GM13976 (cell line): ENCODE measurements around the gene ARHGEF10L.

Experiments
- DNase-seq: peaks from one replicate; pipeline ENCODE4 v3.0.0; 2012; ENCODE audit warnings: low spot score
- in situ Hi-C: fragments of 300-500 bp; cut with MboI; formaldehyde crosslinking; loops from one replicate; pipeline ENCODE4 v1.12.0; 2022; ENCODE audit warnings: low sequenced_read_pairs, mixed read lengths, inconsistent platforms; ENCODE audit not compliant: unreplicated experiment
- TF ChIP-seq, protein P1 (sequence below): IDR thresholded peaks from 2 replicates; pipeline ENCODE4 v1.5.1; 2012; ENCODE audit warnings: borderline replicate concordance, mild to moderate bottlenecking; ENCODE audit not compliant: insufficient read depth; ENCODE audit errors: extremely low read depth, missing control alignments, control extremely low read depth

ARHGEF10L gene

DNA sequence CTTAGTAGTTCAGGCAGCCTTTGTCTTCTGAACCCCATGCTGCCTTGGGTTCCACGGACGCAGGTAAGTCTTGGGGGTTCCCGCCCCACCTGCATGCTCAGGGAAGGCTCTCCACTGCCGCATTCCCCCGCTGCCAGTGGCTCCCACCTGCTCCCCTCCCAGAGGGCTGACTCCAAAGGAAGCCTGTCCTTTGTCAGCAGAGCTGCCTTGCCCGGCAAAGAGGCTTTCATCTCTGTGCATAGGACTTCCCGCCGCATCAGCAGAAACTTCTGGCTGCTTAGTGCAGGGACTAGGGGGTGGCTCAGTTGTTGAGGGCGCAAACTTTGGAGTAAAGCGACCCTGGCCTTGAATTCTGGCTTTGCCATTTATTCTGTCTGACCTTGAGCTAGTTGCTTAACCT lies 190.4 kb downstream of the ARHGEF10L start:
- in situ Hi-C loops, result no loop called here
- TF ChIP-seq, protein P1, sequence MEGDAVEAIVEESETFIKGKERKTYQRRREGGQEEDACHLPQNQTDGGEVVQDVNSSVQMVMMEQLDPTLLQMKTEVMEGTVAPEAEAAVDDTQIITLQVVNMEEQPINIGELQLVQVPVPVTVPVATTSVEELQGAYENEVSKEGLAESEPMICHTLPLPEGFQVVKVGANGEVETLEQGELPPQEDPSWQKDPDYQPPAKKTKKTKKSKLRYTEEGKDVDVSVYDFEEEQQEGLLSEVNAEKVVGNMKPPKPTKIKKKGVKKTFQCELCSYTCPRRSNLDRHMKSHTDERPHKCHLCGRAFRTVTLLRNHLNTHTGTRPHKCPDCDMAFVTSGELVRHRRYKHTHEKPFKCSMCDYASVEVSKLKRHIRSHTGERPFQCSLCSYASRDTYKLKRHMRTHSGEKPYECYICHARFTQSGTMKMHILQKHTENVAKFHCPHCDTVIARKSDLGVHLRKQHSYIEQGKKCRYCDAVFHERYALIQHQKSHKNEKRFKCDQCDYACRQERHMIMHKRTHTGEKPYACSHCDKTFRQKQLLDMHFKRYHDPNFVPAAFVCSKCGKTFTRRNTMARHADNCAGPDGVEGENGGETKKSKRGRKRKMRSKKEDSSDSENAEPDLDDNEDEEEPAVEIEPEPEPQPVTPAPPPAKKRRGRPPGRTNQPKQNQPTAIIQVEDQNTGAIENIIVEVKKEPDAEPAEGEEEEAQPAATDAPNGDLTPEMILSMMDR, result no peak
- no peak for DNase-seq

DNA sequence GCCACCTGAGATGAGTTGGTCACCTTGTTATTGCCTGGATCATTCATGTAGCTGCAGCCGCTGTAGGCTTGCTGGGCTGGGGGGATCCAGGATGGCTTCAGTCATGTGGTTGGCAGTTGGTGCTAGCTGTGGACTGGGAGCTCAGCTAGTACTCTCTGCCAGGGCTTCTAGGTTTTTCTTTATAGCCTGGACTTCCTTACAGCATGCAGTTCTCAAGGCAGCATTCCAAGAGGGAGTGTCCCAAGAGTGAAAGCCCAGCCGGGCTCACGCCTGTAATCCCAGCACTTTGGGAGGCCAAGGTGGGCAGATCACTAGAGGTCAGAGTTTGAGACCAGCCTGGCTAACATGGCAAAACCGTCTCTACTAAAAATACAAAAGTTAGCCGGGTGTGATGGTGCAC lies 192.0 kb downstream of the ARHGEF10L start:
- TF ChIP-seq, protein P1, result no peak
- DNase-seq, result no peak
- in situ Hi-C loops, result no loop called here

DNA sequence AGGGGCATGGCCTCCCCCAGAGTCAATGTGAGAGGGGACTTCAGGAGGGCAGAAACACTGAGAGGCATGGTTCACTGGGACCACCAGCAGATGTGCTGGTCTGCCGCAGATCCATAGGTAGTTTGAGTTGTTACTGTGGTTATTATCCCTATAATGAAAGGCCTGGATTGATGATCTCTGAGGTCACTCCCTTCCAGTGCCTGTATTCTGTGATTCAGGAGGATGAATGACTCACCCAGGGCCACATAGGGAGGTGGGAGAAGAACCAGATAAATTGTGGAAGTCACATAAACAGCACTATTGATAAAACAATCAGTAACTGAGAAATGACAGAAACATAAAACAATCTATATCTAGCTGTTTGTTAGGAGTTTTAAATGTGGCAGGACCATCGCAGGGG lies 193.0 kb downstream of the ARHGEF10L start:
- no peak for DNase-seq
- TF ChIP-seq, protein P1, result no peak
- in situ Hi-C loops, result no loop called here

DNA sequence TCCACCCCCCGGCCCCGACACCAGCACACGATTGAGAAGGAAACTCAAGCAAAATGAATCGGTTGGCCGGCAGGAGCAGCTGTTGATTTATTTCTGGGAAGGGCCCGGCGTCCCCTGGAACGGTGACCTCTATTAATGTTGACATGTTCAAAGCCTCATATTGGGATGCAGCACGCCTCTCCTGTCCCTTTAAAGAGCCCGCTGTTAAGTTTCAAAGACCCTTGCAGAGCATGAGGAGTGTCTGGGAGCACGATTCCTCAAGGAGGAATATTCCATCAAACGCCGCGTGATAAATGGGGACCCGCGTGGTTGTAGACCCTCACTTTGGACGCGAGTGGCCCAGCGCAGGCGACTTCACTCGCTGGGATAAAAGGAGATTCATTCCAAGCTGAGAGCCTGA lies 194.2 kb downstream of the ARHGEF10L start:
- DNase-seq, result no peak
- in situ Hi-C loops, result no loop called here
- TF ChIP-seq, protein P1, result no peak

DNA sequence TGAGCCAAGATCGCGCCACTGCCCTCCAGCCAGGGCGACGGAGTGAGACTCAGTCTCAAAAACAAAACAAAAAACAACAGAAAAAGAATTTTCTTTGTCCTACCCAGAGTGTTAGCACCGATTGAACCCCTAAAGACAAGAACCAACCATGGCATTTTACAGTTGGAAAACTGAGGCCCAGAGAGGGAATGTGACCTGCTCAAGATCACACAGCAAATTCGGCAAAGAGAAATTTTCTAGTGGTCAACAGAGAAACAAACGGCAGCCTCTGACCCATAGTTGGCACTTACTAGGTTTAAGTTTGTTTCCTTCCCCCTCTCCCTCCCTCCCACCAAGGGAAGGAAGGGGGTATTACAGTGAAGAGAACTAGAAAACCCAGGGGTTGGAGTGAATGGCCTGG lies 195.1 kb downstream of the ARHGEF10L start:
- in situ Hi-C loops, result no loop called here
- TF ChIP-seq, protein P1, result no peak
- DNase-seq, result no peak

DNA sequence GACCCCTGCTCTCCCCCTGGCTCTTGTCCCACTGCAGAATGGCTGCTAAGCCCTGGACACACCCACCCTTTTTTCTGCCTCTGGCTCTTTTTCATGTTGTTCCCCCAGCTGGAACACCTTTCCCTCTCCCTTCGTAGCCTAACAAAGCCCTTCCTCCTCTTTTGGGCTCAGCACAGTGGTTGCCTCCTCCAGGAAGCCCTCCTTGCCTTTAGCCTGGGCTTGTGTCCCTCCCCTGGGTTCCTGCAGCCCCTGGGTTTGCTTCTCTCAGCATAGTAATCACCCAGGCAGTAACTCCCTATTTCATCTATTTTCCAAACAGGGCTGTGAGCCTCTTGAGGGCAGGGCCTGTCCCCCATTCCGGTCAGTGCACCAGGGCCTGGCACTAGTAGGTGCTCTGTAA lies 195.8 kb downstream of the ARHGEF10L start:
- DNase-seq, result no peak
- TF ChIP-seq, protein P1, result no peak
- in situ Hi-C loops, result no loop called here

DNA sequence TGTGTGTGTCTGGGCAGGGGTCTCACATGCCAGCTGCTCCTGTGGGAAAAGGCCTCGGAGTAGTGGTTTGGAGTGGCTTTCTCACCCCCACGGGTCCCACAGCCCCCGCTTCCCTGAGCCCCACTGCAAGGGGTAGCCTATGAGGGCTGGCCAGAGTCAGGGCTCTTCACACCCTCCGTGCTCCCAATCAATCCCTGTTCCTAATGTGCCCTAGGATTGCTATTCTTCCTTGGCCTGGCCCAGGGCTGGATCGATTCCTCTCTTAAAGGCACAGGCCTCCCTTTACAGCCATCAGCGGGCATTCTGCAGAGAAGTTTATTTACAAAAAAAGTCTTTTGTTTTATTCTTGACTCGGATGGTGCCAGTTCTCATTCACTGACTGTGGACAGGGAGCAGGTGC lies 196.3 kb downstream of the ARHGEF10L start:
- TF ChIP-seq, protein P1, result no peak
- DNase-seq, result no peak
- in situ Hi-C loops, result no loop called here
